Endothelial cell of hepatic sinusoid (primary cell): ENCODE measurements around the gene KRTAP5-3.

Source experiments
- in situ Hi-C: cut with HindIII; loops from 2 replicates; pipeline ENCODE4 v1.10.0; 2017; ENCODE audit warnings: low sequenced_read_pairs

Gene KRTAP5-3

DNA sequence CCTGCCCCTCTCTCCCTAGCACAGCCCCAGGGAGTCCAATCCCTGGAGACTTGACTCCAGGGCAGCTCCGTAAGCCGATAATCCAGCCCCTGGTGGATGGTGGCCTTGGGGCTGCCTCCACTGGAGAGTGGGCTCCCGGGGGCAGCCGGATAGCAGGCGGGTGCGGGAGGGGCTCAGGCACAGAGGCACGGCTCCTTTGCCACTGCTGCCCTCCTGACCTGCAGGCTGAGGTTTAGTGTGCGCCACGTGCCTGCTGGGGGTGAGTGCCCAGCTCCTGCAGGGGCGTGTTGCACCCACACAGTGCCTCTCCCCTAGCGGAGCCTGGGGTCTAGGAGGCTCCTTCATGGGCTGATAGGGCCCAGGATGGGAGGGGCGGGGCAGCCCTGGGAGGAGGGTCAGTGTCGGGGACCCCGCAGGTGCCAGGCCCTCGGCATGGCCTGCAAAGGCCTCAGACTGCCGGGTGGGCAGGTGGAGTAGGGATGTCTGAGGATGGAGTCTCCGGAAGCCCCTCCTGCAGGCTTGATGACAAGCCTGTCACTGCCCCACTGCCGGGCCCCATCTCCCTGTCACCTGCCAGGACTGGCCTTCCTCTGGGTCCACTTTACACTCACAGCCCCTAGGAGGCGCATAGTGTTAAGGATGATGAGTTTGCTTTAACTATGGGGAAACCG is 41.7 kb downstream of the KRTAP5-3 start:
- in situ Hi-C loops, result no loop called here

DNA sequence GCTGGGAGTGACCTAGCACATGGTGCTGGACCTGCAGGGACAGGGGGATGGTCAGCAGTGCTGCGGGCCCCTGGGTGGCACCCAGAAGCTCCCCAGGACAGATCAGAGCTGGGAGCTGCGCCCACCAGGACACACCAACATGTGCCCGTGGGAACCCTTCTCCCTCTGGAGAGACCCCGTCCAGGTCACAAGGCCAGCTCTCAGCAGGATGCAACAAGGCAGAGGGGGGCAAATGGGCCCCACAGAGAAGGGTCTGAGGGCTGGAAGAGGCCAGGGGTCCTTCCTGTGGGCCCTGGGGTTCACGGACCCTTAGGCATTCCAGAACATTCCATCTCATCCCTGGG is 42.4 kb downstream of the KRTAP5-3 start:
- in situ Hi-C loops, result no loop called here

DNA sequence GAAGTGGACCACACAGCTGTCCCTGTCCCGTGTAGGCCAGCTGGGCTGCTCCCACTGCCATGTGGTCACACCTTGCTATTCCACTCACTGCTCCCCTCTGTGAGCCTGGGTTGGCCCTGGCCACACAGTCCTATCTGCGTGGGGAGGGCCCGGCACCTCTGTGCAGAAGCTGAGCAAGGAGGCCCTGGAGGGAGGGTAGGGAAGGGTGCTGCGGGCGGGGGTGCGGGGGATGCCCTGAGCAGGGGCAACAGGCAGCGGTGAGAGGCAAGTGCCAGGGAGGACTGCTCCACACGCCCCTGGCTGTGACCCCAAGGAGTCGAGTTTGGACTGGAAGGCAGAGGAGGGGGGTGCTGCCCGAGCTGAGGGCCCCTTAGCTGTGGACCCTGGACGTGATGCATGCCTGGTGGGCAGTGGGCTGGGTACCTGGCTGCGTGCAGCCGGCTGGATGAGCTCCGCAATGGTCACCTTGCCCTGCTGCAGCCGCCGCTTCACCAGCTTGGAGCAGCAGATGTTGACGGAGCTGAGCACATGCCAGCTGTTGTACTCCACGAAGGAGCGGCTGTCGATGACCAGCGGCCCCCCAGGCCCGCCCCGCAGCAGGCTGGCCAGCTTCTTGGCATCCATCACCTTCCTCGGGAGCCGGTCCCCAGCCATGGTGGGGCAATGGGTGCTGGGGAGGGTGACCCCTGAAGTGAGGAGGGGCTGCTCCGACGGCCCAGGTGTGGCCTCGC is 42.9 kb downstream of the KRTAP5-3 start:
- in situ Hi-C loops, result no loop called here

- in situ Hi-C loops, result no loop called here
Measured at GRCh38 chr11:1564535-1565172, 43.6 kb downstream of the KRTAP5-3 start.

DNA sequence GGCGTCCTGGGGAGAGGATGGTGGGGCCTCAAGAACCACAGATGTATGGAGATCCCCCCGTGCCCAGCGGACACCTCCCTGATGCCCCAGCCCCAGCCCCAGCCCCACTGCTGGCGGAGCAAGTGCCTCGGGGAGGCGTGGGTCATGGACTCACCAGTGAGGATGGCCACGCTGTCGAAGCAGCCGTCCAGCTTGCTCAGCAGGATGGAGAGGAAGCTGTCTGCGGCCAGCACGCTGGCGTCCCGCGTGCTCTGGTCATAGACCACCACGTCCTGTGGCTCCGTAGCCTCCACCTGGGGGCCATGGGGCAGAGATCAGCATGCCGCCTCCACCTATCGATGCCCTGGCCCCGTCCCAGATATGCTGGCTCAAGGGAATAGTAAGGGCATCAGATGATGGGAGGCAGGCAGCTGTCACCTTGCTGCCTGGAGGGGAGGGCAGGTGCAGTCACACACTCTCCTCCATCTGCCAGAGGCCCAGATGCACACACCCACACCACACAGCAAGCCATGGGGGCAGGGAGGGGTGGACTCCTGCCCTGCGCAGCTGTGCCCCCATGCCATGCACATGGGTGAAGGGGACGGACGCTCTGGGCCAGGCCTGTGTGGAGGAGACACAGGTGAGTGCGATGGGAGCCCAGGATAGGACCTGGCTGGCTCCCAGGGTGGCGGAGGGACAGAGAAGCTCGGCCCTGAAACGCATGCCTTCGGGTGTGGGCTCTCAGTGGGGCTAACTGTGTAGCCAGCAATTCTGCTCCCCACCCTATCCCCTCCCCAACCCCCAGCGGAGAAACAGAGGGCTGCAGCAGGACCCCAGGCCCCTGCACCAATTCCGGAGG is 44.3 kb downstream of the KRTAP5-3 start:
- in situ Hi-C loops, result no loop called here

DNA sequence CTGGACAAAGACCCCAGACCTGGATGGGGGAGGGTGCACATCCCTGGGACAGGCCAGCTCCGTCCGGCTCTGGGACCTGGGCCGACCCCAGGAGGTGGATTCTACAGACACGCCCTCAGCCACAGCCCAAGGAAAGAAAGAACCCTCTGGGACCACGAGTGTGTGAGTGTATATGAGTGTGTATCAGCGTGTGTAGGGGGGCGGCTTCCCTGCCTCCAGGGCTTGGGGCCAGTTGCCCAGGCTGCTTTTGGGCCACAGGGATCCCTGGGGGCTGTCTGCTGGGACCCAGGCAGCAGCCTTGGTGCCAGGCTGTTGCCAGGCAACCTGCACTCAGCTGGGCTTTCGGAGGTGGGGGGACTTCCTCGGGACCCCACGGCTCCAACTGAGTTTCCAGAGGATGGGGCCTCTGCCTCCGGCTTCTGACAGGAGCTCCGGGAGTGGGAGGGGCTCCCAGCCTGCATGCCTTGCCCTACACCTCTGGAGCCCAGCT is 45.1 kb downstream of the KRTAP5-3 start:
- in situ Hi-C loops, result no loop called here

DNA sequence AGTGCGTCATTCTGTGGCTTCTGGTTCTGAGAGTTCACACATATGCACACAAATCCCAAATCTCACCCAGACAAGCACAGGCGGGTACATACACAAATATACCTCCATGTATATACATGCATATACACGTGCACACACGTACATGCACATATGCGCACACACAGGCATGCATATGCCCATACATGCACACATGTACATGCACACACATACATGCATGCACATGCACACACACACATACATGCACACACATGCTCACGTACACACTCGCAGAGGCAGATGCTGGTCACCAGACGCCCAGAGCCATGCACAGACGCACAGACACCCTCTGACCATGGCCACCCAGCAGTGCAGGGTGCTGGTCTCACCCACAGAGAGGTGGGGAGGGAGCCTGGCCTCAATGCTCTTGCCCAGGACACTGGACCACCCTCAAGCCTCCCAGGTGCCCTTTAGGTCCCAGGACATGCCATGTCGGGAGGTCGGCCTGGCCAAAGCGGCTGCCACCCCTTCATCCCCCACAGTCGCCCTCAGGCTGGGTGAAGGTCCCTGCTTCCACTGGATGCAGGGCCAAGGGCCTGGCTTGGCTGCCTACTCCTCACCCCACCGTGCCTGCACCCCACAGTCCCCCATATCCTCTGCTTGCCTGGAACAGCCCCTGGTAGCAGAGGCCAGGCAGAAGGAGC is 45.7 kb downstream of the KRTAP5-3 start:
- in situ Hi-C loops, result no loop called here

- in situ Hi-C loops, result no loop called here
Measured at GRCh38 chr11:1561955-1562354, 46.3 kb downstream of the KRTAP5-3 start.

DNA sequence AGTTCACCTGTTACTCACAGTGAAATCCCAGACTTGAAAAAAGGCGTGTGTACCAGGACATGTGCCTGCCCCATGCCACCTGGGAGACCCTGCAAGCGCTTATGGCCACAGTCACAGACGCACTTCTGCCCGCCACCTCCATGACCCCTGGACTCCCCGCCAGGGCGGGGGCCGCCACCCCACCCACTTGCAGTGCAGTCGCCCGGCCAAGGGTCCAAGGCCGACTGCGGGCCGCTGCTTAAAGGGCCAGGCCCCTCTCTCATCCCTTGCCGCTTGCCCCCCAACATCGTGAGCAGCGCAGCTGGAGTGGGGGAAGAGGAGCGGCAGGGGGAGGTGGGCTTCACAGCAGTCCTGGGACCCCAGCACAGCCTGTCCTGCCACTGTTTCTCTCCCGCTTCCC is 47.0 kb downstream of the KRTAP5-3 start:
- in situ Hi-C loops, result no loop called here

GRCh38 chr11:1560649-1561251 is 47.5 kb downstream of the KRTAP5-3 start:
- in situ Hi-C loops, result no loop called here

DNA sequence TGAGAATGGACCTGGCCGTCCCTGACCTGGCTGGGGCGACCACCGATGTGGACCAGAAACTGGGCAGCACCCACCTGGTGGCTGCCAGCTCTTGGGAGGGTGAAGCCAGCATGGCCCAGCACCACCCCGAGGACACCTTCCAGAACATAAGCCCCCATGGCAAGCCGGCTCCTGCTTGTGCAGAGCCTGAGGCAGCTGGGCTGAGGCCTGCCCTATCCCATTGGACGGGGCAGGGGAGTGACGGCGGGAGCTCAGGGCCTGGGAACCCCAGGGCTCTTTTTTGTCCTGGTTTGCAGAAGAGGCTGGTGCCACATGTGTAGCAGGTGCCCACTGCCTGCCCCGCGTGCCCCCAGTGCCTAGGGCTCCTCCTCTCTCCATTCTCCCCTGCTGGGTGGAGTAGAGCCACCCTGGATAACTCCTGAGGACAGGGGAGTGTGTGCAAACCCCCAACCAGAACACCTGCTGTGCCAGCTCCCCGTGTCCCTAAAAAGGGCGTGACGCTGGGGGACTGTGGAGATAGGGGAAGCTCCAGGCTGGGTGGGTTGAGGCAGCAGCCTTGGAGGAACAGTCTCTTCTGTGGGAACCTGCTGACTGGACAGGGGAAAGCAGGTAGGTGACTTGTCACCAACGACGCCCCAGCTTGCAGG is 48.1 kb downstream of the KRTAP5-3 start:
- in situ Hi-C loops, result no loop called here

DNA sequence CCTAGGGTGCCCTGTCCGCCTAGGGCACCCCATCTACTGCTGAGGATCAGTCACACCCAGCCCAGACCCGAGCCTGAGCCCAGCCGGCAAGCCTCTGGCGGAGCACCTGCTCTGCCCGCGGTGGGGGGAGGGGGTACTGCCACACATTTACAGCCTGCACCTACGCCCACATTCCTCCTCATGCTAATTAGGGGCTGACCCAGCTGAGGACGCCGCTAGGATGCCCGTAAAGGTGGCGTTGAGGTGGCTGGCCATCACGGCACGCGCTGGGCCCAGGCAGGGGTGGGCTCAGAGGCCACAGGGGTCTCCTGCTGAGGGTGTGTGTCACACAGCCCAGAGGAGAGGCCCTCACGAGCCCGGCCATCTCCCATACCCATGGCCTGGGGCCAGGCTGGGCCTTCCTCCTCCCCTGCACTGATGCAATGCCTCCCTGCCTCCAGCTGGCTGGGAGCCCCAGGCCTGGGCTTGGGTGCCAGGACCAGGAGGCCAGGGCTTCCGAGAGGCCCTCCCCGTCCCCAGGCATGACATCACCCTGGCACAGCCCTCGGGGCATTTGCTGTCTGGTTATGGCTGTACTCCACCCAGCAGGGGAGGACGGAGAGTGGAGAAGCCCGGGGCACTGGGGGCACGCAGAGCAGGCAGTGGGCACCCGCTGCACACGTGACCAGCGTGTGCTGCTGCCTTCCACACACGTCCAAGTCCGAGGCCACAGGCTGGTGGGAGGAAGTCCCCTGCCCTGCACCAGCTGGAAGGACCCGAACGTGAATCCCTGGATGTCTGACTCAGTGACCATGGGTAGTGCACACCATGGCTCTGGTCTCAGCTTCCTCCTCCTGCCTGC is 48.9 kb downstream of the KRTAP5-3 start:
- in situ Hi-C loops, result no loop called here

DNA sequence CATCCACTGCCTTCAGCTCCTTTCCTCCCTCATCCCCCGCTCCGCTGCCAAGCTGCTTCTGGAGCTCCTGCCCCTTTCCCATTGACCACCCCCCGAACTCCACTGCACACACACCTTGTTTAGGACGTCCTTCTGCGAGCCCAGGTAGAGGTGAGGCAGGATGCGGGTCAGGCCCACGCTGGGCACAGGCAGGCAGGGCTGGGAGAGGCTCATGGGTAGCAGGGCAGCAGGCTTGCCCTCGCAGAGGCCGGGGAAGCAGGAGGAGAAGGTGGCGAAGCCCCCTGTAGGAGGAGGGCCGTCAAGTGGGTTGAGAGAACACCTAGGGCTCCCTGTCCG is 49.5 kb downstream of the KRTAP5-3 start:
- in situ Hi-C loops, result no loop called here

- in situ Hi-C loops, result no loop called here
Measured at GRCh38 chr11:1557904-1558774, 50.1 kb downstream of the KRTAP5-3 start.
